Peyer's patch (tissue), 4 donors: ENCODE data around the gene CELSR1. TPM values are rescaled to one million over a fixed set of nuclear protein-coding genes. Genes with fewer than 3 reads are reported as not detected.

Experiments used
- DNase-seq, 3 donors: peaks; one replicate each; pipeline ENCODE4 v3.0.0-alpha.2; 2017 to 2019
- H3K27ac ChIP-seq, 4 donors: fragments of 200-600 bp; sonication (generic); one replicate each; pipeline ENCODE4 v1.5.1; 2016 to 2019
- H3K27me3 ChIP-seq, 2 donors: fragments of 200-600 bp; sonication (generic); one replicate each; pipeline ENCODE4 v1.5.1; 2019
- H3K36me3 ChIP-seq, 3 donors: fragments of 200-600 bp; sonication (generic); one replicate each; pipeline ENCODE4 v1.5.1; 2016 to 2019
- H3K4me1 ChIP-seq, 4 donors: fragments of 200-600 bp; sonication (generic); one replicate each; pipeline ENCODE4 v1.5.1; 2016 to 2019
- H3K4me3 ChIP-seq, 4 donors: fragments of 200-600 bp; sonication (generic); 1 replicate in 3 of 4; 2 replicates in 1 of 4; pipeline ENCODE4 v1.5.1; 2016 to 2019; ENCODE audit warnings: mild to moderate bottlenecking in 1 of 4
- H3K9me3 ChIP-seq, 4 donors: fragments of 200-600 bp; sonication (generic); one replicate each; pipeline ENCODE4 v1.5.1; 2016 to 2019; ENCODE audit warnings: mild to moderate bottlenecking in 1 of 4
- CTCF ChIP-seq, 6 experiments: fragments of 450-650 bp in 4 of 6; fragments of 200-600 bp in 2 of 6; sonication (generic) in 1 of 6; IDR thresholded peaks; one replicate each; pipeline ENCODE4 v1.5.1; 2017 to 2019; ENCODE audit warnings: antibody characterized with exemption in 6 of 6, mild to moderate bottlenecking in 3 of 6, moderate library complexity in 1 of 6
- POLR2A ChIP-seq, 2 donors: fragments of 450-650 bp; IDR thresholded peaks; one replicate each; pipeline ENCODE4 v1.5.1; 2017; ENCODE audit warnings: antibody characterized with exemption in 2 of 2, mild to moderate bottlenecking in 2 of 2, moderate library complexity in 2 of 2
- total RNA-seq, 4 donors: library from RNA; depleted of rRNA; stranded (reverse); fragments of >200 nt; gene quantifications; one replicate each; pipeline ENCODE4 v1.1.0, GENCODE V29; 2016

Gene CELSR1
- total RNA-seq, 4 donors from 2014 or later, result 1.1 to 22.3 (median 1.5) TPM

- Histone ChIP-seq H3K4me3 (no peak overlapping the region), H3K9me3 (no peaks in the 10 kb centered on the region), H3K4me1 (peaks cover 0 to 8% (median 0%) of the 10 kb centered on the region in 4 donors), H3K27ac (no peak overlapping the region), H3K36me3 (peaks cover 0 to 74% (median 0%) of the 10 kb centered on the region in 3 donors), H3K27me3 (no peaks in the 10 kb centered on the region)
- TF ChIP-seq POLR2A (IDR thresholded peaks at IDR 0.05), result no peak
- no peak for TF ChIP-seq CTCF (IDR thresholded peaks at IDR 0.05)
- no peak for DNase-seq
These were observed 197.5 kb downstream of the CELSR1 start for GRCh38 chr22:46339956-46340355.

- Histone ChIP-seq H3K27ac (no peak overlapping the region), H3K4me1 (peaks cover 0 to 8% (median 0%) of the 10 kb centered on the region in 4 donors), H3K27me3 (no peaks in the 10 kb centered on the region), H3K4me3 (no peak overlapping the region), H3K9me3 (no peaks in the 10 kb centered on the region), H3K36me3 (peaks cover 0 to 62% (median 0%) of the 10 kb centered on the region in 3 donors)
- no peak for DNase-seq
- TF ChIP-seq CTCF (IDR thresholded peaks at IDR 0.05) (no peak), POLR2A (IDR thresholded peaks at IDR 0.05) (no peak)
These were observed 198.8 kb downstream of the CELSR1 start for GRCh38 chr22:46338636-46339035.

- TF ChIP-seq POLR2A (IDR thresholded peaks at IDR 0.05), result no peak
- no peak for TF ChIP-seq CTCF (IDR thresholded peaks at IDR 0.05)
- DNase-seq, result no peak
- no peak overlapping the region for H3K4me3 ChIP-seq
- no peaks in the 10 kb centered on the region for H3K9me3 ChIP-seq
- peaks cover 0 to 8% (median 0%) of the 10 kb centered on the region in 4 donors for H3K4me1 ChIP-seq
- no peaks in the 10 kb centered on the region for H3K27me3 ChIP-seq
- H3K36me3 ChIP-seq, result peaks cover 0 to 55% (median 0%) of the 10 kb centered on the region in 3 donors
- no peak overlapping the region for H3K27ac ChIP-seq
These were observed 199.6 kb downstream of the CELSR1 start for GRCh38 chr22:46337870-46338269.

- DNase-seq, result no peak
- Histone ChIP-seq H3K27me3 (no peaks in the 10 kb centered on the region), H3K36me3 (peaks cover 0 to 40% (median 0%) of the 10 kb centered on the region in 3 donors), H3K4me3 (peak overlapping the region; percentile 84 to 94 (median 90)), H3K4me1 (peaks cover 0 to 8% (median 0%) of the 10 kb centered on the region in 4 donors), H3K27ac (peak overlapping the region; percentile 75 to 90 (median 85)), H3K9me3 (no peaks in the 10 kb centered on the region)
- no peak for TF ChIP-seq POLR2A (IDR thresholded peaks at IDR 0.05)
- TF ChIP-seq CTCF (IDR thresholded peaks at IDR 0.05), result no peak
These were observed 201.0 kb downstream of the CELSR1 start for GRCh38 chr22:46336119-46337078.

GRCh38 chr22:46335201-46336118, 202.0 kb downstream of the CELSR1 start, which contains the start of gene TRMU:
Gene TRMU, plus strand, starts transcription at chr22:46335714. Its CDS starts 51 bp downstream, at chr22:46335765.
- Histone ChIP-seq H3K4me3 (peak within 1 kb of the TSS; percentile 84 to 94 (median 90)), H3K9me3 (no peaks in the 10 kb centered on the region), H3K27me3 (no peaks in the 10 kb centered on the region), H3K4me1 (peaks cover 0 to 8% (median 0%) of the 10 kb centered on the region in 4 donors), H3K36me3 (peaks cover 0 to 31% (median 0%) of the 10 kb centered on the region in 3 donors), H3K27ac (peak within 1 kb of the TSS; percentile 75 to 90 (median 85))
- TF ChIP-seq CTCF (IDR thresholded peaks at IDR 0.05) (peak in 1 of 6 experiments; percentile 4), POLR2A (IDR thresholded peaks at IDR 0.05) (peak; percentile 57 to 63)
- peak; percentile 75 to 93 (median 90) for DNase-seq
